Measurements from ENCODE around the gene MTR.

DNA sequence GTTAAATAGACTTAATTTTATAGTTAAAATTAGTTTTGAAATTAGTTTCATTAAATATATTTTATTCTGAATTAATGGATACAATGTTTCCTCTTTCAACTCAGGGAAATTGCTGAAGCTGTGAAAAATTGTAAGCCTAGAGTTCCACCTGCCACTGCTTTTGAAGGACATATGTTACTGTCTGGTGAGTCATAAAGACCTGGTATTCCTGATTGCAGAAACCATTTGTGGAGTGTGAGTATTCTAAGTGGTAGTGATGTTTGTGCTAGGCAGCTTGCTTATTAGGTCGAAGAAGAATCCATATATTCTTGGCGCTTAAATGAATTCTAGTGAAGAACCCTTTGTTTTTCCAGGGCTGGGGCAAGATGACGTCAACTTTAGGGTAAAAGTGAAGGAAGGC is 34.0 kb downstream of the MTR start:
- TF ChIP-seq ZNF507 (tag; conservative IDR thresholded peaks at IDR 0.05), result no peak
- TF ChIP-seq POLR2AphosphoS5 (IDR thresholded peaks at IDR 0.05; ENCODE audit: control insufficient read depth, insufficient read depth, low read depth, low read length), result no peak
- TF ChIP-seq, protein P1, sequence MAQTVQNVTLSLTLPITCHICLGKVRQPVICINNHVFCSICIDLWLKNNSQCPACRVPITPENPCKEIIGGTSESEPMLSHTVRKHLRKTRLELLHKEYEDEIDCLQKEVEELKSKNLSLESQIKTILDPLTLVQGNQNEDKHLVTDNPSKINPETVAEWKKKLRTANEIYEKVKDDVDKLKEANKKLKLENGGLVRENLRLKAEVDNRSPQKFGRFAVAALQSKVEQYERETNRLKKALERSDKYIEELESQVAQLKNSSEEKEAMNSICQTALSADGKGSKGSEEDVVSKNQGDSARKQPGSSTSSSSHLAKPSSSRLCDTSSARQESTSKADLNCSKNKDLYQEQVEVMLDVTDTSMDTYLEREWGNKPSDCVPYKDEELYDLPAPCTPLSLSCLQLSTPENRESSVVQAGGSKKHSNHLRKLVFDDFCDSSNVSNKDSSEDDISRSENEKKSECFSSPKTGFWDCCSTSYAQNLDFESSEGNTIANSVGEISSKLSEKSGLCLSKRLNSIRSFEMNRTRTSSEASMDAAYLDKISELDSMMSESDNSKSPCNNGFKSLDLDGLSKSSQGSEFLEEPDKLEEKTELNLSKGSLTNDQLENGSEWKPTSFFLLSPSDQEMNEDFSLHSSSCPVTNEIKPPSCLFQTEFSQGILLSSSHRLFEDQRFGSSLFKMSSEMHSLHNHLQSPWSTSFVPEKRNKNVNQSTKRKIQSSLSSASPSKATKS (CRISPR knock-in tag; IDR thresholded peaks at IDR 0.05), result no peak
- TF ChIP-seq SMARCC2 (IDR thresholded peaks at IDR 0.05; ENCODE audit: low read depth), result no peak

Data from K562 (cell line).